Osteocyte (in vitro differentiated cells): Measurements from ENCODE around the gene KCNMB4. TPM values are rescaled to one million over a fixed set of nuclear protein-coding genes. Genes with fewer than 3 reads are reported as not detected.

ENCODE experiments used
- DNase-seq: peaks from one replicate; pipeline ENCODE4 v3.0.0; 2021; ENCODE audit warnings: mixed read lengths; ENCODE audit not compliant: unreplicated experiment; ENCODE audit errors: extremely low spot score
- H3K27ac Mint-ChIP-seq: one replicate; pipeline ENCODE4 v1.8.0; 2021; ENCODE audit warnings: mild to moderate bottlenecking, mixed read lengths; ENCODE audit not compliant: unreplicated experiment
- H3K27me3 Mint-ChIP-seq: one replicate; pipeline ENCODE4 v1.8.0; 2021; ENCODE audit warnings: mixed read lengths; ENCODE audit not compliant: unreplicated experiment
- H3K36me3 Mint-ChIP-seq: one replicate; pipeline ENCODE4 v1.8.0; 2021; ENCODE audit warnings: mixed read lengths; ENCODE audit not compliant: unreplicated experiment
- H3K4me1 Mint-ChIP-seq: one replicate; pipeline ENCODE4 v1.8.0; 2021; ENCODE audit warnings: mixed read lengths; ENCODE audit not compliant: unreplicated experiment
- H3K4me3 Mint-ChIP-seq: one replicate; pipeline ENCODE4 v1.8.0; 2021; ENCODE audit warnings: mild to moderate bottlenecking, moderate library complexity, mixed read lengths; ENCODE audit not compliant: unreplicated experiment
- H3K9me3 Mint-ChIP-seq: one replicate; pipeline ENCODE4 v1.8.0; 2021; ENCODE audit warnings: mixed read lengths; ENCODE audit not compliant: unreplicated experiment
- total RNA-seq: library from RNA; stranded (reverse); gene quantifications from 2 replicates; pipeline ENCODE4 v1.2.1, GENCODE V29; 2021
- TF ChIP-seq, protein P1 (sequence below): fragments of 200-600 bp; sonication (generic); IDR thresholded peaks from 2 replicates; pipeline ENCODE4 v1.5.0; 2021; ENCODE audit warnings: antibody characterized with exemption, mild to moderate bottlenecking, moderate library complexity

KCNMB4 gene
- total RNA-seq, 1 donor from 2014 or later: 1.1 TPM

DNA sequence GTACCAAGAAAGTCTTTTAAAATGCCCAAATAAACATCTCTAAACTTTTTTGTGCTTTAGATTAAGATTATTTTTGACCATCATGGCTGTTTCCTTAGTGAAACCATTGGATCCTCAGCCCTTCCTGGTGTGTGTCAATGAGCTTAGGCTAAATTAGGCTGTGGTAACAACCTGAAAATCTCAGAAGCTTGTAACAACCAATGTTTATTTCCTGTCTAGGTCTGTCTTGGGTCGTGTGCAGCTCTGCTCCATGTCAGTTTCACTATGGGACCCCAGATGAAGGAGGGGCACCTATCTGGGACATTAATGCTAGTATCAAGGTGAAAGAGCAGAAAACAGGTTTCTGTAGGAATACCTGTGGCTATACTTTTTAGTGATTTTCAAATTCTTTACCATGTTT, 49.9 kb downstream of the KCNMB4 start:
- DNase-seq: no peak
- Mint-ChIP-seq H3K27ac (no peak overlapping the region), H3K27me3 (no peaks in the 10 kb centered on the region), H3K9me3 (no peaks in the 10 kb centered on the region), H3K4me3 (no peak overlapping the region), H3K36me3 (no peaks in the 10 kb centered on the region), H3K4me1 (no peaks in the 10 kb centered on the region)
- TF ChIP-seq, protein P1, sequence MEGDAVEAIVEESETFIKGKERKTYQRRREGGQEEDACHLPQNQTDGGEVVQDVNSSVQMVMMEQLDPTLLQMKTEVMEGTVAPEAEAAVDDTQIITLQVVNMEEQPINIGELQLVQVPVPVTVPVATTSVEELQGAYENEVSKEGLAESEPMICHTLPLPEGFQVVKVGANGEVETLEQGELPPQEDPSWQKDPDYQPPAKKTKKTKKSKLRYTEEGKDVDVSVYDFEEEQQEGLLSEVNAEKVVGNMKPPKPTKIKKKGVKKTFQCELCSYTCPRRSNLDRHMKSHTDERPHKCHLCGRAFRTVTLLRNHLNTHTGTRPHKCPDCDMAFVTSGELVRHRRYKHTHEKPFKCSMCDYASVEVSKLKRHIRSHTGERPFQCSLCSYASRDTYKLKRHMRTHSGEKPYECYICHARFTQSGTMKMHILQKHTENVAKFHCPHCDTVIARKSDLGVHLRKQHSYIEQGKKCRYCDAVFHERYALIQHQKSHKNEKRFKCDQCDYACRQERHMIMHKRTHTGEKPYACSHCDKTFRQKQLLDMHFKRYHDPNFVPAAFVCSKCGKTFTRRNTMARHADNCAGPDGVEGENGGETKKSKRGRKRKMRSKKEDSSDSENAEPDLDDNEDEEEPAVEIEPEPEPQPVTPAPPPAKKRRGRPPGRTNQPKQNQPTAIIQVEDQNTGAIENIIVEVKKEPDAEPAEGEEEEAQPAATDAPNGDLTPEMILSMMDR: no peak

DNA sequence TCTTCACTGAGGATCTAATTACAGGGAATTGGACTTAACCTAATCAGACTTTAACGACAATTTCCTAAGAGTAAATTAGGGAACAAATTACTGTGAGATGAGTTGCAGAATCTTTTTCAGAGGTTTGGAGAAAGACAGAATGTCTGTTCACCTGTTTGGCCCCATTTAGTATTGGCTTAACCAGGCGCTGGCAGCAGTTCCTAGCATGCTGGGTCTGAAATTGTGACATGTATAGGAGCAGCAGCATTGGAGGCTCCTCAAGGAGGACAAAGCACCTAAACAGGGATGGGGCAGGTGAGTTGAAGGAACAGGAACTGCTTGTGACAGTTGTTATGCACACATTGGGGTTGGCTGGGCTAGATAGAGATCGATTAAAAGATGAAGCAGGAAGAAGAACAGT, 51.0 kb downstream of the KCNMB4 start:
- Mint-ChIP-seq H3K4me1 (no peaks in the 10 kb centered on the region), H3K4me3 (no peak overlapping the region), H3K9me3 (no peaks in the 10 kb centered on the region), H3K27ac (no peak overlapping the region), H3K27me3 (no peaks in the 10 kb centered on the region), H3K36me3 (no peaks in the 10 kb centered on the region)
- TF ChIP-seq, protein P1: no peak
- no peak for DNase-seq

DNA sequence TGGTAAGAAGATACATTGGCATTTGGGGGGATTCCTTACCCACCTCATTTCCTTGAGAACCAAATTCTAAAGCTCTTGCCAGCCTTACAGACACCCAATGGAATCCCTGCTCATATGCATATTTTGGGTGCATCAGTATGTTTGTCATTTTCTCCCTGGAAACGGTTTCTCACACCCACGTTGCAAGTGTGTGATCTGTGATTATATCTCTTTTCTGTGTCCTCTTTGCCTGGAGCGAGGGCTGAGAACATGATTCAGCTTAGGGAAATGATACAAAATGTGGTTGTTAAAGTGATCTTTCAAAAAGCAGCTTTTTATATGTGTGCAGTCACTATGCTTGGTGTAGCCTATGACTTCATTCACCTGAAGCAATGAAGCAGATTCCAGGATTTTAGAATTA, 52.0 kb downstream of the KCNMB4 start:
- H3K4me1 Mint-ChIP-seq: no peaks in the 10 kb centered on the region
- no peaks in the 10 kb centered on the region for H3K27me3 Mint-ChIP-seq
- no peak for DNase-seq
- no peaks in the 10 kb centered on the region for H3K36me3 Mint-ChIP-seq
- H3K4me3 Mint-ChIP-seq: no peak overlapping the region
- no peaks in the 10 kb centered on the region for H3K9me3 Mint-ChIP-seq
- TF ChIP-seq, protein P1: no peak
- H3K27ac Mint-ChIP-seq: no peak overlapping the region

DNA sequence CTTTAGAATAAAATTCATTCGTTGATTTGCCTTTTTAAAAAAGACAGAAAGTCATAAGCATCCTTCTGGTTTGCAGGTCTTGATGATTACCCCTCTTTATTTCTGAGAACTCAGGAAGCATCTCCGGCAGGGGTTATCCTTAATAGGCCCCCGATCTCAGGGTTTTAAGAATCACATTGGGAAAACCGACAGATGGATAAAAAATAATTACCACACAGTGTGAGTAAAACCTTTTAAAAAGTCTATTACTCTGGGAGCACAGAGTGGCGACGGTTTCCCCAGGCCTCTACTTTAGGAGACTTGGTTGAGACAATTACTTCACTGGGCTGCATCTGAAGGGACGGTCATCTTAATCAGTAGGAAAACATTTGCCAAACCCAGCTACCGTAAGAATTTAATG, 56.5 kb downstream of the KCNMB4 start:
- Mint-ChIP-seq H3K9me3 (no peaks in the 10 kb centered on the region), H3K27me3 (no peaks in the 10 kb centered on the region), H3K4me3 (no peak overlapping the region), H3K27ac (no peak overlapping the region), H3K36me3 (no peaks in the 10 kb centered on the region), H3K4me1 (no peaks in the 10 kb centered on the region)
- TF ChIP-seq, protein P1: no peak
- no peak for DNase-seq

DNA sequence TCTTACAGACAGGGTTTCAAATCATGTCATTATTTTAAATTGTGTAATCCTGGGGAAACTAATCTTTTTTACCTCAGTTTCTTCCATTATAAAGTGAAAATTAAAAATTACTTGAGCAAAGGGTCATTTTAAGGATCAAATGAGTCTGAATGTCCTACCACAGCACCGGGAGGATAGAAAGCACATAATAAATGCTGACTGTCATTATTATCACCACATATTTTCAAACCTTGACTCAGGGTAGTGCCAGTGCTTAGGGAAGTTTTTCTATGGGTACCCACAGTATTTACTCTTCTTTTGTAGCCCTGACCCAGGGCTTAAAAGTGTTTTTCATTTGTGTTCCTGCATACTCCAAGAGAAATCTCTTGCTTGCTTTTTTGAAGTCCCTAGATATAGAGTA, 60.5 kb downstream of the KCNMB4 start:
- Mint-ChIP-seq H3K27ac (no peak overlapping the region), H3K4me1 (no peaks in the 10 kb centered on the region), H3K27me3 (no peaks in the 10 kb centered on the region), H3K9me3 (no peaks in the 10 kb centered on the region), H3K4me3 (no peak overlapping the region), H3K36me3 (no peaks in the 10 kb centered on the region)
- no peak for DNase-seq
- TF ChIP-seq, protein P1: no peak
